GM10248 (cell line): ENCODE data around the gene CNOT1.
"Not testable (repeated sequence)": the region's sequence is repeated elsewhere in the genome, so short reads cannot be mapped to it uniquely, and the experiment has no call there.

Source experiments
- CTCF ChIA-PET: fragments of 300-600 bp; sonication (Branson Sonifier 250); formaldehyde crosslinking; extraction: SDS; loops from one replicate; lab custom pipeline; 2021; ENCODE audit warnings: antibody characterized with exemption; lab: Yijun Ruan, JAX
- POLR2A ChIA-PET: fragments of 350-650 bp; sonication (Branson Sonifier 250); formaldehyde crosslinking; extraction: SDS; loops from one replicate; lab custom pipeline; 2020; ENCODE audit warnings: antibody characterized with exemption; lab: Yijun Ruan, JAX
- DNase-seq: peaks from one replicate; pipeline ENCODE4 v3.0.0; 2012; ENCODE audit errors: extremely low spot score
- CTCF ChIP-seq: IDR thresholded peaks from 2 replicates; pipeline ENCODE4 v1.5.1; 2012; ENCODE audit warnings: mild to moderate bottlenecking, low read depth; ENCODE audit errors: extremely low read depth, missing control alignments, control extremely low read depth

Gene CNOT1

GRCh38 chr16:58628845-58629732, 537 bp downstream of the CNOT1 start:
- no peak for TF ChIP-seq CTCF
- DNase-seq = no peak
- ChIA-PET POLR2A (no interaction called here), CTCF (no interaction called here)

- DNase-seq = no peak
- ChIA-PET POLR2A (no interaction called here), CTCF (interaction anchor here (1.1 kb wide), 1 partner anchor 16 kb away, joined by 3 read pairs; no protein-coding TSS in a partner anchor)
- TF ChIP-seq CTCF = no peak
Measured at GRCh38 chr16:58624209-58624608, 5.4 kb downstream of the CNOT1 start.

- CTCF ChIA-PET = no interaction called here
- TF ChIP-seq CTCF = no peak
- DNase-seq = no peak
- POLR2A ChIA-PET = no interaction called here
Measured at GRCh38 chr16:58620396-58620795, 9.2 kb downstream of the CNOT1 start.

- POLR2A ChIA-PET = no interaction called here
- TF ChIP-seq CTCF = no peak
- CTCF ChIA-PET = no interaction called here
- DNase-seq = no peak
Measured at GRCh38 chr16:58615280-58615679, 14.3 kb downstream of the CNOT1 start.

- CTCF ChIA-PET = no interaction called here
- POLR2A ChIA-PET = no interaction called here
- TF ChIP-seq CTCF = no peak
- no peak for DNase-seq
Measured at GRCh38 chr16:58614860-58615259, 14.8 kb downstream of the CNOT1 start.

GRCh38 chr16:58614212-58614611, 15.4 kb downstream of the CNOT1 start:
- ChIA-PET POLR2A (no interaction called here), CTCF (no interaction called here)
- TF ChIP-seq CTCF = no peak
- no peak for DNase-seq

- POLR2A ChIA-PET, DNase-seq, CTCF ChIA-PET: not testable (repeated sequence)
Measured at GRCh38 chr16:58612965-58613364, 16.7 kb downstream of the CNOT1 start.
